ENCODE measurements around the gene TBC1D16.
"Not testable (repeated sequence)": the region's sequence is repeated elsewhere in the genome, so short reads cannot be mapped to it uniquely, and the experiment has no call there.

TBC1D16 gene

DNA sequence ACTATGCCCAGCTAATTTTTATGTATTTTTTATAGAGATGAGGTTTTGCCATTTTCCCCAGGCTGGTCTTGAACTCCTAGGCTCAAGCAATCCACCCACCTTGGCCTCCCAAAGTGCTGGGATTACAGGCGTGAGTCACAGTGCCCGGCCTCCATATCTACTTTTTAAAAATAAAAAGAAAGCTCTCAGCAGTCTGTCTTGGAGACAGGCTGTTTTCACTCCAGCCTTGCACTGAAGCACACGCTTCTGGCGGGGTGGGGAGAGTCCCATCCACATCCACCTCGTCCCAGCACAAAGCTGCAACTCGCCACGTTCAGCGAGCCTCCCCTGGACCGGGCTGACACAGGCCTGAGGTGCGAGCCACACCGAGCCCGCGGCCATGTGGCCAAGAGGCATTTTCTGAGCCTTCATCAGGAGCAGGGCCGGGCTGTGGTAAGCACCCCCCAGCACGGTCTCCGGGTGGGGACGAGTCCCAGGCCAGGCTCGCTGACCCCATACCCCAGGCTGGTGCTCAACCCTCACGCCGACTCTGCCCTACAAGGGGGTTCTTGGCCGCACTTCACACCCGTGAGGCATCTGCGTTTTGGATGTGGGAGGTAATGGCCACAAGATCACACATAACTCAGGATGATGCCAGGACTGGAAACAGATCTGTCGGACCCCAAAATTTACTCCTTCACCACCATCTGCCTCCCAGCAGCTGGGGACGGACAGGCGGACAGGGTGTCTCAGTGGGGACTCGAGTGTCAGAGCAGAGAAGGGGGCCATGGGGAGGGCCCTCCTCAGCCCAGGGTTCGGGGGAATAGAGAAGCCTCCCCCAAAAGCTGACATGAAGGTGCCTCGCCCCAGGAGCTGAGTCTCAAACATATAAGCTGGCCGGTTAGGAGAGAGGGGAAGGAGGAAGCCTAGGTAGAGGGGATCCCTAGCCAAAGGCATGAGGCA lies 28.6 kb downstream of the TBC1D16 start:
- DNase-seq (ENCODE audit: extremely low spot score, insufficient read length, low read depth) (no peak), FAIRE-seq (no peak)

DNA sequence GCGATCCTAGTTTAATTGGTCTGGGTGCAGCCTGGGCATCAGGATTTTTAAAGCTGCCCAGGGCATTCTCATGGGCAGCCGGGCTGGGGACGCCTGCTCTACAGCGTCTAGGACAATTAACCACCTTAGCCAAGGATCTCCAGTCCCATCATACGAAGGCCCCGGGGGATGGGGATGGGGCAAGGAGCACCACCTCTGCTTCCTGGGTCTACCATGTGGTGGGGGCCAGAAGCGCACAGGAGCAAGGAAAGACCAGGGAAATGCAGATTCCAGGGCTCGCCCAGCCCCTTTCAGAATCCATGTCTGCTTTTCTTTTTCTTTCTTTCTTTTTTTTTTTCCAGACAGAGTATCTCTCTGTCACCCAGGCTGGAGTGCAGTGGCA lies 29.3 kb downstream of the TBC1D16 start:
- FAIRE-seq = no peak
- DNase-seq (ENCODE audit: extremely low spot score, insufficient read length, low read depth) = no peak

DNA sequence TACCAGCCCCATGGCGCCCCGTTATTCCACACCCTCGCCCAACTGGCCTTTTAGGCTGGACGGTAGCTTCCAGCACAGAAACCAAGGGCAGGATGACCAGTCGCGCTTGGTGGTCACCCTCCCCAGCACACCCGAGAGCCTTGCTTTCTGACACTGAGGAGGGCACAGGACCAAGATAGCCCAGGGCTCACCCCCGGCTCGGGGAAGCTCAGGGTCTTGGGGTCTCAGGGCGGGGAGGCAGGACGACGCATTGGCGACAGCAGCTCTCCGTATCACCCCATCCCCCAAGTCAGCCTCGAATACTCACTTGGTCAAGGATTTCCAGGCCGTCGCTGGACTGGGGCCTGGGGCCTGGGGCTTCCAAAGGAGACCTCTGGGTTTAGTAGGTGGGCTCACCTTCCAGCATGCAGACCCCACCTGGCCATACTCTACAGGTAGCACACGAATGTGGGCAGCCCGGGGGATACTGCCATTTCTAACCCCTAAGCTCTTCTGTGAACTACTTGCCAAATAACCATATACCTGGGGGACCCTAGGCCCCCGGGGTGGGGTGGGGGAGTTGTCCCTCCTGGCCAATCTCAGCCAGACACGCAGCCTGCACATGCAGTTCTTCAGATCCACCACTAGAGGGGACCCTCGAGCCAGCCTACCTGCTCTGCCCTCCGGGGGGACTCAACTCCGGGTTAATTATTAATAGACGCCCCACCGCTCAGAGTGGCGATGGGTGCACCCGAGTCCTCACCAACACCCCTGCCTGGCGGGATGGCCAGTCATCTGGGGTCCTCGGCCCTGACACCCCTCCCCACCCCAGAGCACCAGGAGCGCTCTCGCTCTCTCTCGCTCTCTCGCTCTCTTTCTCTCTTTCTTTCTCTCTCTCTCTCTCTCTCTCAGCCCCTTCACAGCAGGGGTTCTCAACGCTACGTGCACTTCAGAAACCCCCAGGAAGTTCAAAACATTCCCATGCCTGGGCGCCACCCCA lies 30.0 kb downstream of the TBC1D16 start:
- FAIRE-seq (peak; percentile 74), DNase-seq (ENCODE audit: extremely low spot score, insufficient read length, low read depth) (peak; percentile 90)

DNA sequence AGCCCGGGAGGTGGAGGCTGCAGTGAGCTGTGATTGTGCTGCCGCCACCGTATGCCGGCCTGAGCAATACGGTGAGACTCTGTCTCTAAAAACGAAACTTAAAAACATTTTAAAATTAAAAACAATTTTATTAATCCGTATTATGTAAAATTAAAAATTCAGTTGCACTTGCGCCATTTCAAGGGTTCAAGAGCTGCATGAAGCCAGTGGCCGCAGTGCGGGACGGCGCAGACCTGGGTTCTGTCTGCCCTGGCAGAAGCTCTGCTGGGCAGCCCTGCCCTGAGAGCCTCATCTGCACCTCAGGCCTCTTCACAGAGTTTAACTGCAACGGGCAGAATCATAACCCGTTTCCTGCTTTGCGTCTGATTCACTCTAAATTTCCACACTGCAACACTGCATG lies 31.7 kb downstream of the TBC1D16 start:
- DNase-seq (ENCODE audit: extremely low spot score, insufficient read length, low read depth) (no peak), FAIRE-seq (no peak)

DNA sequence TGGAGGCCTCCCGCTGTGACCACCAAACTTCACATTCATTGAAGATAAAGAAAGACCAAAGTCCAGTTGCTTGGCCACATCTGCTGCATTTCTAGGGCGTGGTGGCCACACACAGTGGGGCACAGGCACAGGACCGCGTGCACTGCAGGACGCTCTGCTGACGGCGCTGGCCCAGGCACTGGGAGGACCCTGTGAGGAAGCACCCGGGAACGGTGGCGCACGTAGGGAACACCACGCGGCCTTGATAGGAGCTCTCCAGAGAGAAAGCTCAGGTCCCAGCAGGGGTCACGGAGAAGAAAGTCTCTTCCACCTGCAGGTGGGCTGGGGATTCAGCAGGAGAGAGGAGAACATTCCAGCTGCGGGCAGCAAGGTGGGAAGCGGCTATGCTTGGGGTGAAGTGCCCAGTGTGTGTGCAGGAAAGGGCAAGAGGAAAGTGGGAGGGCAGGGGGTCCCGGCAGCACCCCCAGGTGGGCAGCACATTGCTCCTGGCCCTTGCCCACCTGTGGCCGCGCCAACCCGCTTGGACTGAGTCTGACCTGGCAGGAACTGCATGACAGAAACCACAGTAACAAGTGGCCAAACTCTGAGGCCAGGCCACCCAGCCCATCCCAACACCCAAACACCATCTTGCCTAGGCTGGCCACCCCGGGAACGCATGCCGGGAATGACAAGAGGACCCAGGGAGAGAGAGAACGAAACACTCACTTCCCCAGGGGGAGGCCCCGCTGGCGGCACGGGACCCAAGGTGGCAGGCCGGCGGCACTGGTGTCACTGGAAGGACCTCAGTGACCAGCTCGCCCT lies 32.8 kb downstream of the TBC1D16 start:
- DNase-seq (ENCODE audit: extremely low spot score, insufficient read length, low read depth) (no peak), FAIRE-seq (no peak)

DNA sequence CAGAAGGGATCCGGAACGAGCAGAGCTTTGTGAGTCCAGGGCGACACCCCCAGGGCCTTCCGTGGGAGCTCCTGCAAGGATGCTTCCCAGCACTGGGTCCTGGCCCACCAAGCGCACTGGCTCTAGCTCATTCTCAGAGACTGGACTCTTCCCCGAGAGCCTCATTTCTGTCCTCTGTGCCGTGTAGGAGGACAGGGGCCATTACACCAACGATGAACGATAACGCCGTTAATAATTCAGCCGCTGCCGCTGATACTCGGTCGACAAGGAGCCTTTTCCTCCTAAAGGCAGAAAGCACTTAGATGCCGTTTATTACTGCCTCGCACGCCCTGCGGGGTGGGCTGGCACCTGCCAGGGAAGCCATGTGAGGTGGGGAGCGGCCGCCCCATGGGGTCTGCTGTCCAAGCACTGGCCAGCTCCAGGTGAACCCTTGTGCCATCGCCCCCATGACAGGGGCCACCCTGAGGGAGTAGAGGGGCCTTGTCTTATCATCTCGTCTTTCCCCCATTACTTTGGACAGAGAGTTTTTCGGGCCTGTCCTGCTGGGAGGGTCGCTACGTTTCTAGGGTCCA lies 33.5 kb downstream of the TBC1D16 start:
- no peak for FAIRE-seq
- no peak for DNase-seq (ENCODE audit: extremely low spot score, insufficient read length, low read depth)

DNA sequence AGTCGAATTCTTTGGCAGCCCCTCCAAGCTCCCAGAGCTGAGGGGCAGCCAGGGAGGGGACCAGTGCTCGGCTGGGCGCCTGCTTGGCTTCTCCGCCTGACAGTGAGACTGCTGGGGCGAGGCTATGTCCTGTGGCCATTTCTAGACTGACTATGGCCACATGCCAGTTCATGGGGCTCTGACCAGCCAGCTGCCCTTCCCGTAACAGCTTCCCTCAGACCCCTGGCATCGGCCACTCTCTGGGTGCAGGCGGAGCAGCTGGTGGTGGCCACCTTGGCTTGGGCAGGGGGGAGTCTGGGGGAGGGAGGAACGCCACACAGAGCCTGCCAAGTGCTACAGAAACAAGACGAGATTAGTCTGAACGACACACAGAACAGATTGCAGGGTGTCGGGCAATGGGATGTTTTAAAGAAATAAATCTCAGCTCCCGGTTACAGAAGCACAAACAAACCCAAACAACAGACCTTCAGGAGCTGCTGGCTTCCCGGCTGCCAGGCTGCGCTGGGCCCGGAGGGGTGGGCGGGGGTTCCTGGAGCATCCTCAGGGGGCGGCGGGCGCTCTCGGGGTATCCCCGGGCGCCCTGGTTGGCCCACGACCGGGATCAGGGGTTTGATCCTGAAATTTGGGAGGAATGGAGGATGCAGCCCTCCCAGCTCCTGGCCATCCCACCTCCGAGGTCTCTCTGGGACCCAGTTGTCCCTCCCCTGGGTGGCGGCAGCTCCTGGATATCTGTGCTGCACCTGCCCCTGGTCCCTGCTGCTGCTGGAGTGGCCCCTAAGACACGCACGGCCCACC lies 34.5 kb downstream of the TBC1D16 start:
- FAIRE-seq (no peak), DNase-seq (ENCODE audit: extremely low spot score, insufficient read length, low read depth) (no peak)

DNA sequence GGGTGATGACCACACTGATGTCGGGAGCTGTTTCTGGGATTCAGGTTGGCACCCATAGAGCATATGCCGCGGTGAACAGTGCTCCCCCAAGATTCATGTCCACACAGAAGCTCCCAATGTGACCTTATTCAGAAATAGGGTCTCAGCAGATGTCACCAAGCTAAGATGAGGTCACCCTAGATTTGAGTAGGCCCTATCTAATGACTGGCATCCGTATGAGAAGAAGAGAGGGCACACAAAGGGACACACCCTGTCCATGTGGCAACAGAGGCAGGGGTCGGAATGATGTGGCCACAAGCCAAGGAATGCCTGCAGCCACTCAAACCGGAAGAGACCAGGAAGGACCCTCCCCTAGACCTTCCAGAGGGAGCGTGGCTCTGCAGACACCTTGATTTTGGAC lies 35.5 kb downstream of the TBC1D16 start:
- no peak for DNase-seq (ENCODE audit: extremely low spot score, insufficient read length, low read depth)
- no peak for FAIRE-seq

DNA sequence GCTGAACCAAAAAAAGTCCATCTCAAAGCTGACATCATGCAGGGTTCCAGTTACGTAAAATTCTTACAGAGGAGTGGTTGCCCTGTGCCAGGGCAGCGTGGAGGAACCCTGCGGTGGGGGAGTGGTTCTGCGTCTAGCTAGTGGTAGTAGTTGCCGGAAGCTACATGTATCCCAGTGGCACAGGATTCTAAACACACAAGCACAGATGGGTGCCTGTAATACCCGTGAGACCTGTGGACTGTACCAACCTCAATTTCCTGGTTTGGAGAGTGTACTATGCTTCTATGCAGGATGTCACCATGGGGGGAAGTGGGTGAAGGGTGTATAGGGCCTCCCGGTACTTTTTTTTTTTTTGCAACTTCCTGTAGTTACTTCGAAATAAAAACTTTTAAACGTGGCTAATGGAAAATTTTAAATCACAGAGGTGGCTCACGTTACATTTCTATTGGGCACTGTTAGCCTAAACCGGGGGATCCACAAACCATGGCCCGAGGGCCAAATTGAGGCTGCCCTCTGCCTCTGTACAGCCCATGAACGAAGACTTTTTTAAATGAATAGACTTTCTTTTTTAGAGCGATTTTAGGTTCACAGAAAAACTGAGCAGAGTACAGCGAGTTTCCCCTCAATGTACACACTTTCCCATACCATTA lies 38.5 kb downstream of the TBC1D16 start:
- peak; percentile 60 for FAIRE-seq
- DNase-seq (ENCODE audit: extremely low spot score, insufficient read length, low read depth) = no peak

DNA sequence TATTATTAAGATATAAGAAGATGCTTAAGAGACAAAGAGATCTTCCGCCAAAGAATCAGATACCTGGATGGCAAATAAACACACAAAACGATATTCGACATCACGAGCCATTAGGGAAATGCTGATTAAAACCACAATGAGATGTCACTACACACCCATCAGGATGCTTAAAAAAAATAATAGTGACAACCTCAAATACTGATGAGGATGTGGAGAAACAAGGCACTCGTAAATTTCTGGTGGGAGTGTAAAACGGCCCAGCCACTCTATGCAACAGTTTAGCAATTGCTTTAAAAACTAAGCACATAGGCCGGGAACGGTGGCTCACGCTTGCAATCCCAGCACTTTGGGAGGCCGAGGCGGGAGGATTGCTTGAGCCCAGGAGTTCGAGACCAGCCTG lies 39.4 kb downstream of the TBC1D16 start:
- FAIRE-seq = no peak
- DNase-seq (ENCODE audit: extremely low spot score, insufficient read length, low read depth) = no peak

DNA sequence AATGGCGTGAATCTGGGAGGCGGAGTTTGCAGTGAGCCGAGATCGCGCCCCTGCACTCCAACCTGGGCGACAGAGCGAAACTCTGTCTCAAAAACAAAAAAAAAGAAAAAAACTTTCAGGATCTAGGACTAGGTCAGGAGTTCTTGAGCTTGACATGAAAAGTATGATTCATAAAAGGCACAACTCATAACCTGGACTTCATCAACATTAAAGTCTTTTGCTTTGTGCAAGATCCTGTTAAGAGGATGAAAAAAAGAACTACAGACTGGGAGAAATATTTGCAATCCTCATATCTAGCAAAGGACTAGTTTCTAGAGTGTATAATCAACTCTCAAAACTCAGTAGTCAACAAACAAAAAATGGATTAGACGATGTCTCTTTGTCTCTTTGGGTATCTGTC lies 40.0 kb downstream of the TBC1D16 start:
- no peak for FAIRE-seq

DNA sequence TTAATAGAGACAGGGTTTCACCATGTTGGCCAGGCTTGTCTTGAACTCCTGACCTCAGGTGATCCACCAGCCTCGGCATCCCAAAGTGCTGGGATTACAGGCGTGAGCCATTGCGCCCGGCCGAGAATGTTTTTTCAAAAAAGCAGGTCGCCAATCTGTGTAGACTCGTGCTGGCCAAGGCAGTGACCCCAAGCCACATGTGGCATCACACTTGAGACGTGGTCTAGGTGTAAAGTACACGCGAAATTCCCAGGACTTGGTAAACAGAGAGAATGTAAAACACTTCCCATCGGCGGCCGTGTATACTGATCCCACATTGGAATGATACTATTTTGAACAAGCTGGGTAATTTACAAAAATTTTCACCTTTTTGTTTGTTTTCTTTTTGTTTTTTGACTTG lies 41.1 kb downstream of the TBC1D16 start:
- DNase-seq (ENCODE audit: extremely low spot score, insufficient read length, low read depth) (no peak), FAIRE-seq (no peak)

More for the DNA sequence above, 40.0 kb downstream of the TBC1D16 start:
- no peak for DNase-seq (ENCODE audit: extremely low spot score, insufficient read length, low read depth)

DNA sequence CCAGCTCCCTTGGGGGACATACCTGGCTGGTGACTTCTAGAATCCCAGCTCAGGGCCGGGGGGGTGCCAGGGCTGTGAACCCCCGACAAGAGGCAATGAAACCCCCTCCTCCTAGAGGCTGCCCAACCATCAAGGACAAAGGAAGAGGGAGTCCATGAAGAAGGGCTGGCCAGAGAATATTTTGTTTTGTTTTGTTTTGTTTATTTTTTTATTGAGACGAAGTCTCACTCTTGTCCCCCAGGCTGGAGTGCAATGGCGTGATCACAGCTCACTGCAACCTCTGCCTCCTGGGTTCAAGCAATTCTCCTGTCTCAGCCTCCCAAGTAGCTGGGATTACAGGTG lies 41.5 kb downstream of the TBC1D16 start:
- DNase-seq (ENCODE audit: extremely low spot score, insufficient read length, low read depth); FAIRE-seq: not testable (repeated sequence)

DNA sequence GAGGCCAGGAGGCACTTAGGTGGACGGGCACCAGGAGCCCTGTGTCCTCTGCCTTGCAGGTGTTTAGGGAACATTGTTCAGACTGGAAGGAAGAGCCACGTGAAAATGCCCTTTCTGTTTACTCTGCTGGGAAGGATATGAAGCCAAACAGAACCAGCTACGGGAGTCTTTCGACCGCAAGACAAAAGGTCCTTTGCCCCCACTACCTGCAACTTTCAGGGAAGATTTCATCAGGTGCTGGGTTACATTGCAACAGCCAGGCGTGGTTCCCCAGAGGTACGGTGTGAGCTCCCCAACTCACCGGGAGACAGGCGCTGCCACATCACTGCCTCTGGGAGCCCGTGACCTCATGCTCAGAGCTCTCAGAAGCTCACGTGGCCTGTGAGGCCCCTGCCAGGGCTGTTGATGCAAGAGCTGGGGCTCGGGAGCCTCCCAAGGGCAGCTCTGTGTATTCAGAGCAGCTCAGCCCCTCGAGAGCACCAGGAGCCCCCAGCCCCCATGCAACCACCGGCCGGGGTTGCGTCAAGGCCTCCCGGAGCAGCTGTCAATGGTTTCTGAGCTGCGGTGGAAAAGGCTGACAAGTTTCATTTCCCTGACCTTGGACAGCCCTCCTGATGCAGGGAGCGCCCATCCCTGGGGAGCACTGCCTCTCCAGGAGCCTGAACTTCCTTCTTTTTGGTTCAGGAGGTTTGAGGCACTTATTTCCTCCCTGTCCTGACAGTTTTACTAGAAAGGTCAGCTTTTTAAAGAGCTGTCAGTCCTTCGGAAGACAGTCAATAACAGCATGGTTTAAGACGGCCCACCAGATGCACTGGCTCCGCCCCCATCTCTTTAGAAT lies 42.1 kb downstream of the TBC1D16 start:
- FAIRE-seq (no peak), DNase-seq (ENCODE audit: extremely low spot score, insufficient read length, low read depth) (no peak)

DNA sequence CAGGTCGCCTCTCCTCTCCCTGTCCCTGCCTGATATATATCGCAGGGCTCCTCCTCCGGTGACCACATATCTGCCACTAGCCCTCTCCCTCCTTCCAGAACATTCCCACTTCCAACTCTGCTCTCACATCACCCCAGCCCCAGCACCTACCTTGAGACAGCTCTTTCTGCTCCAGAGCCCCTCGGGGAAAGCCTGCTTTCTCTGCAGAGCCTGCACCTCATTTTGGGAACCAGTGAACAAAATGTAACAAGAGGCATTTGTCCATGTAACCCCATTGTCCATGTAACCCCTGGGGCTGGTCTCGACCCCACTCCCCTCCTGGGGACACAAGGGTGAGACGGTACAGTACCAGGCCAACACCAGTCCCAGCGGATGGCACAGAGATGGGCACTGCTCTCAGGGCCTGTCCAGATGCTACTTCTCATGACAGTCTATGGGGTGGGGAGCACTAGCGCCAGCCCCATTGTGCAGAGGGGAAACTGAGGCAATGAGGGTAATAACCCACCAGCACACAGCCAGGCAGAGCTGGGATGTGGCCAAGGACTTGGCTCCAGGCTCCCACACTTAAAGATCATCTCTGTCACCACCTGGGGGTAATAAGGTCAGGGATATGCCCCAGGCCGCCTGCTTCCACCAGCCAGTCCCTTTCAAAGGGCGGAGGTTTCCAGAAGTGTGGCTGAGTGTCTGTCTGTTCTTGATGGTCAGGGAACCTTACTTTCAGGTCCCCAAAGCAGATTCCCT lies 42.9 kb downstream of the TBC1D16 start:
- DNase-seq (ENCODE audit: extremely low spot score, insufficient read length, low read depth) (no peak), FAIRE-seq (no peak)

DNA sequence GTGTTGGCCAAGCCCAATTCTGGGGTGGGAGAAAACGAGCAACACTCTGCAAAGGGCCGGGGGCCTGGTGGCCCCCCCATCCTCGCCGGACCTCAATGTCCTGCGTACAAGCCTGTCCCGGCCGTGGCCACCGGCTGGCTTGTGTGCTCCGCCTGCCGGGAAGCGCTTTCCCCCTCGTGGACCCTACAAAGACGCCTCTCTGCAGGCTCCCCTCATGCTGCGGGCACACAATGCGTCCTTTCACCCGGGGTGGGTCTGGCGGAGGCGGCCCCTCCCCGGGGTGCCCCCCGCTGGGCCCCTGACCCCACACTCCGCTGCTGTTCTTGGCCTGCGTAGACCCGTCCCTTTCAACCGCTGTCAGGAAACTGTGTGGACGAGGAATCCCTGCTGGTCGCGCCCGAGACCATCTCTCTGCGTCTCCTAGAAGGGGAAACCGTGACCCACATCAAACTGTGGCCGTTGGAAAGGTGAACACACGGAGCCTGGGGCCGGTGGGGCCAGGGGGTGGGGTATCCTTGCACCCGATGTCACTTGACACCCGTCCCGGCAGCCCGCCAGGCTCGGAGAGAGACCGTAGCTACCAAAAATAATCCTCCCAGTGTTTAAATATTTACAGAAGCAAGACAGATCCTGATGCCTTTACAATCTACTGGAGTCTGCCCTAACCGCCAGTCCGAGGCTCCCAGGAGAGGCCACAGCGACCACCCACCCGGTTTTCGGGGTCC lies 43.6 kb downstream of the TBC1D16 start:
- FAIRE-seq = no peak
- no peak for DNase-seq (ENCODE audit: extremely low spot score, insufficient read length, low read depth)
